GM12878 (cell line): ENCODE data around the gene METTL1. TPM values are rescaled to one million over a fixed set of nuclear protein-coding genes. Genes with fewer than 3 reads are reported as not detected.

Experiments
- BCL11A ChIP-seq: IDR thresholded peaks from 2 replicates; pipeline ENCODE4 v1.6.1; 2011; ENCODE audit warnings: low read depth, low read length
- CEBPB ChIP-seq, 2 experiments: fragments of 150-350 bp in 1 of 2; IDR thresholded peaks; 2 replicates each; pipeline ENCODE4 v1.6.1; 2012 to 2014; ENCODE audit warnings: low read depth in 2 of 2, low read length in 2 of 2, borderline replicate concordance in 1 of 2, inconsistent platforms in 1 of 2
- CREM ChIP-seq: IDR thresholded peaks from 2 replicates; pipeline ENCODE4 v1.6.1; 2014; ENCODE audit warnings: antibody characterized with exemption, low read depth
- EP300 ChIP-seq, 2 experiments: fragments of 150-350 bp in 1 of 2; IDR thresholded peaks; 2 replicates each; pipeline ENCODE4 v1.6.1; 2011 to 2012; ENCODE audit warnings: low read depth in 2 of 2, low read length in 2 of 2, borderline replicate concordance in 1 of 2, improper control_type of control experiment in 1 of 2, inconsistent platforms in 1 of 2; ENCODE audit not compliant: control insufficient read depth in 1 of 2
- ETV6 ChIP-seq, 2 experiments: fragments of 450-650 bp in 1 of 2; IDR thresholded peaks in 1 of 2; conservative IDR thresholded peaks in 1 of 2; 2 replicates each; pipeline ENCODE4 v1.6.1; 2014; ENCODE audit warnings: antibody characterized with exemption in 1 of 2, borderline replicate concordance in 1 of 2, low read depth in 1 of 2, mild to moderate bottlenecking in 1 of 2, moderate library complexity in 1 of 2
- GABPA ChIP-seq: IDR thresholded peaks from 2 replicates; pipeline ENCODE4 v1.6.1; 2014; ENCODE audit warnings: antibody characterized with exemption, low read depth, mild to moderate bottlenecking, inconsistent platforms
- HDAC2 ChIP-seq: fragments of 200-600 bp; sonication (generic); IDR thresholded peaks from 2 replicates; pipeline ENCODE4 v1.6.1; 2017
- IRF3 ChIP-seq: fragments of 450-650 bp; IDR thresholded peaks from 2 replicates; pipeline ENCODE4 v1.6.1; 2014; ENCODE audit warnings: mild to moderate bottlenecking
- KLF5 ChIP-seq: fragments of 450-650 bp; IDR thresholded peaks from 2 replicates; pipeline ENCODE4 v1.6.1; 2014; ENCODE audit warnings: mild to moderate bottlenecking; ENCODE audit not compliant: partially characterized antibody
- MAX ChIP-seq: IDR thresholded peaks from 2 replicates; pipeline ENCODE4 v1.6.1; 2012; ENCODE audit warnings: low read depth, low read length, improper control_type of control experiment
- MYB ChIP-seq: fragments of 150-350 bp; IDR thresholded peaks from 2 replicates; pipeline ENCODE4 v1.6.1; 2014; ENCODE audit warnings: mild to moderate bottlenecking, low read depth, low read length, borderline replicate concordance
- PAX5 ChIP-seq: IDR thresholded peaks from 2 replicates; pipeline ENCODE4 v1.6.1; 2011; ENCODE audit warnings: low read depth, low read length, borderline replicate concordance
- PML ChIP-seq: IDR thresholded peaks from 2 replicates; pipeline ENCODE4 v1.6.1; 2012; ENCODE audit warnings: low read length, inconsistent platforms
- POLR2AphosphoS2 ChIP-seq: IDR thresholded peaks from 2 replicates; pipeline ENCODE4 v1.6.1; 2011; ENCODE audit warnings: low read depth, mild to moderate bottlenecking, low read length, improper control_type of control experiment, moderate library complexity
- RBBP5 ChIP-seq: fragments of 200-600 bp; sonication (generic); conservative IDR thresholded peaks from 2 replicates; pipeline ENCODE4 v1.6.1; 2016
- RELA ChIP-seq: fragments of 450-650 bp; IDR thresholded peaks from 2 replicates; pipeline ENCODE4 v1.8.0; 2014; ENCODE audit warnings: borderline replicate concordance; ENCODE audit not compliant: partially characterized antibody
- REST ChIP-seq: IDR thresholded peaks from 2 replicates; pipeline ENCODE4 v1.6.1; 2012; ENCODE audit warnings: mild to moderate bottlenecking, low read depth, low read length
- STAT1 ChIP-seq: fragments of 450-650 bp; conservative IDR thresholded peaks from 2 replicates; pipeline ENCODE4 v1.6.1; 2014; ENCODE audit warnings: antibody characterized with exemption, mild to moderate bottlenecking
- SUZ12 ChIP-seq: fragments of 200-600 bp; sonication (generic); IDR thresholded peaks from one replicate; pipeline ENCODE4 v1.6.1; 2018; ENCODE audit warnings: antibody characterized with exemption, mild to moderate bottlenecking; ENCODE audit not compliant: unreplicated experiment
- TARDBP ChIP-seq: IDR thresholded peaks from 2 replicates; pipeline ENCODE4 v1.6.1; 2016; ENCODE audit warnings: borderline replicate concordance
- ZNF24 ChIP-seq: fragments of 450-650 bp; IDR thresholded peaks from 2 replicates; pipeline ENCODE4 v1.6.1; 2017; ENCODE audit warnings: antibody characterized with exemption, mild to moderate bottlenecking
- ZNF687 ChIP-seq: fragments of 450-650 bp; IDR thresholded peaks from 2 replicates; pipeline ENCODE4 v1.6.1; 2017; ENCODE audit warnings: mild to moderate bottlenecking, moderate library complexity
- polyA plus RNA-seq, 11 experiments: library from polyadenylated mRNA; depleted of rRNA in 4 of 11; unstranded in 6 of 11; stranded (reverse) in 5 of 11; fragments of >200 nt; fragmentation: Nextera tagmentation in 4 of 11; fragmentation: Illumina TruSeq in 1 of 11; extraction: Ambion mirVana in 4 of 11; extraction: Trizol in 1 of 11; gene quantifications; 1 replicate in 1 of 11; 2 replicates in 10 of 11; pipeline versions ENCODE4 v1.2.1 to v1.2.3, GENCODE V29; 2011 to 2016; ENCODE audit warnings: inconsistent platforms in 2 of 11, missing spikeins in 2 of 11, low read depth in 1 of 11
- total RNA-seq, 4 experiments: library from RNA; depleted of rRNA in 3 of 4; stranded (reverse); fragments of >200 nt in 3 of 4; fragmentation: Illumina TruSeq in 1 of 4; extraction: Trizol in 1 of 4; gene quantifications; 2 replicates each; pipeline versions ENCODE4 v1.2.1 to v1.2.3, GENCODE V29; 2013 to 2021

The METTL1 gene
- total and polyA plus RNA-seq, 10 of the 15 experiments (the other 5 are each of a cell fraction or from before 2014, with no cell fraction given): 11.3 to 44.3 (median 30.6) TPM

- TF ChIP-seq ETV6 (conservative IDR thresholded peaks at IDR 0.05 in 1 of 2, IDR thresholded peaks at IDR 0.05 in 1 of 2; ENCODE audit: borderline replicate concordance in 1 of 2, low read depth in 1 of 2): no peak
- no peak for TF ChIP-seq GABPA
- TF ChIP-seq CREM: peak; percentile 98
- TF ChIP-seq PAX5: peak; percentile 59; the same call in 1 of the 2 replicates
- no peak for TF ChIP-seq STAT1
- TF ChIP-seq HDAC2: no peak
- no peak for TF ChIP-seq IRF3
- TF ChIP-seq POLR2AphosphoS2: no peak
- TF ChIP-seq SUZ12: no peak
- TF ChIP-seq TARDBP: no peak
- TF ChIP-seq MYB: no peak
- TF ChIP-seq MAX: no peak
- TF ChIP-seq REST: no peak
- TF ChIP-seq ZNF24: no peak
- no peak for TF ChIP-seq RBBP5
- TF ChIP-seq RELA: no peak
- no peak for TF ChIP-seq EP300 (IDR thresholded peaks at IDR 0.05; ENCODE audit: borderline replicate concordance in 1 of 2, control insufficient read depth in 1 of 2, low read depth in 2 of 2, low read length in 2 of 2)
- no peak for TF ChIP-seq PML
- no peak for TF ChIP-seq KLF5
- TF ChIP-seq CEBPB (IDR thresholded peaks at IDR 0.05; ENCODE audit: borderline replicate concordance in 1 of 2, low read depth in 2 of 2, low read length in 2 of 2): no peak
- no peak for TF ChIP-seq BCL11A
- TF ChIP-seq ZNF687: 0 out of 2 replicates have a peak, but pooled peaks have one; percentile 31
These were observed 27.6 kb downstream of the METTL1 start (continued) for GRCh38 chr12:57744194-57744776.
